Measurements from ENCODE around the gene DNAJC7. TPM values are rescaled to one million over a fixed set of nuclear protein-coding genes. Genes with fewer than 3 reads are reported as not detected.
A peak's percentile ranks its signal among the peaks of the same experiment; 100 is the strongest.

The DNAJC7 gene
- total RNA-seq, 1 donor, result 75.3 TPM

GRCh38 chr17:42041619-42042018 is 24.4 kb upstream of the DNAJC7 start:
- TF ChIP-seq CTCF (IDR thresholded peaks at IDR 0.05; ENCODE audit: extremely low read depth, low read depth, low read length), result no peak
- H3K4me3 ChIP-seq (ENCODE audit: insufficient read depth, low read length), result no peak overlapping the region
- H2AFZ ChIP-seq (ENCODE audit: low read length), result no peak overlapping the region
- H3K27me3 ChIP-seq (ENCODE audit: insufficient read depth, low read length), result no peaks in the 10 kb centered on the region
- no peak overlapping the region for H3K27ac ChIP-seq (ENCODE audit: low read depth, low read length)
- H3K36me3 ChIP-seq (ENCODE audit: insufficient read depth, low read length), result no peaks in the 10 kb centered on the region
- H4K20me1 ChIP-seq (ENCODE audit: insufficient read depth, low read length), result no peaks in the 10 kb centered on the region
- no peaks in the 10 kb centered on the region for H3K79me2 ChIP-seq (ENCODE audit: insufficient read depth, low read length)
- DNase-seq (ENCODE audit: insufficient read length, low spot score, missing footprints), result peak; percentile 78
- H3K9me3 ChIP-seq (ENCODE audit: low read depth, low read length), result no peaks in the 10 kb centered on the region
- H3K4me1 ChIP-seq (ENCODE audit: insufficient read depth, low read length), result no peaks in the 10 kb centered on the region
- no peak overlapping the region for H3K4me2 ChIP-seq (ENCODE audit: insufficient read depth, low read length)

GRCh38 chr17:42040818-42041217 is 23.6 kb upstream of the DNAJC7 start:
- DNase-seq (ENCODE audit: insufficient read length, low spot score, missing footprints), result peak; percentile 76

GRCh38 chr17:42039794-42040763 is 22.8 kb upstream of the DNAJC7 start:
- TF ChIP-seq CTCF (IDR thresholded peaks at IDR 0.05; ENCODE audit: extremely low read depth, low read depth, low read length), result no peak
- H3K4me2 ChIP-seq (ENCODE audit: insufficient read depth, low read length), result no peak overlapping the region
- no peaks in the 10 kb centered on the region for H4K20me1 ChIP-seq (ENCODE audit: insufficient read depth, low read length)
- H3K27ac ChIP-seq (ENCODE audit: low read depth, low read length), result no peak overlapping the region
- H3K9me3 ChIP-seq (ENCODE audit: low read depth, low read length), result no peaks in the 10 kb centered on the region
- H3K79me2 ChIP-seq (ENCODE audit: insufficient read depth, low read length), result no peaks in the 10 kb centered on the region
- no peaks in the 10 kb centered on the region for H3K27me3 ChIP-seq (ENCODE audit: insufficient read depth, low read length)
- peak; percentile 62 for DNase-seq (ENCODE audit: insufficient read length, low spot score, missing footprints)
- H2AFZ ChIP-seq (ENCODE audit: low read length), result no peak overlapping the region
- H3K36me3 ChIP-seq (ENCODE audit: insufficient read depth, low read length), result no peaks in the 10 kb centered on the region
- no peaks in the 10 kb centered on the region for H3K4me1 ChIP-seq (ENCODE audit: insufficient read depth, low read length)
- H3K4me3 ChIP-seq (ENCODE audit: insufficient read depth, low read length), result no peak overlapping the region

More at GRCh38 chr17:42040818-42041217, 23.6 kb upstream of the DNAJC7 start:
- TF ChIP-seq CTCF (IDR thresholded peaks at IDR 0.05; ENCODE audit: extremely low read depth, low read depth, low read length), result no peak
- no peaks in the 10 kb centered on the region for H4K20me1 ChIP-seq (ENCODE audit: insufficient read depth, low read length)
- H3K4me1 ChIP-seq (ENCODE audit: insufficient read depth, low read length), result no peaks in the 10 kb centered on the region
- H3K4me2 ChIP-seq (ENCODE audit: insufficient read depth, low read length), result no peak overlapping the region
- no peaks in the 10 kb centered on the region for H3K36me3 ChIP-seq (ENCODE audit: insufficient read depth, low read length)
- no peaks in the 10 kb centered on the region for H3K79me2 ChIP-seq (ENCODE audit: insufficient read depth, low read length)
- H3K9me3 ChIP-seq (ENCODE audit: low read depth, low read length), result no peaks in the 10 kb centered on the region
- no peak overlapping the region for H3K4me3 ChIP-seq (ENCODE audit: insufficient read depth, low read length)
- H3K27me3 ChIP-seq (ENCODE audit: insufficient read depth, low read length), result no peaks in the 10 kb centered on the region
- H3K27ac ChIP-seq (ENCODE audit: low read depth, low read length), result no peak overlapping the region
- H2AFZ ChIP-seq (ENCODE audit: low read length), result no peak overlapping the region

GRCh38 chr17:42038221-42038973 is 21.2 kb upstream of the DNAJC7 start:
- Histone ChIP-seq H3K4me1 (ENCODE audit: insufficient read depth, low read length) (no peaks in the 10 kb centered on the region), H3K27me3 (ENCODE audit: insufficient read depth, low read length) (no peaks in the 10 kb centered on the region), H2AFZ (ENCODE audit: low read length) (no peak overlapping the region), H3K27ac (ENCODE audit: low read depth, low read length) (no peak overlapping the region), H3K36me3 (ENCODE audit: insufficient read depth, low read length) (no peaks in the 10 kb centered on the region), H3K79me2 (ENCODE audit: insufficient read depth, low read length) (no peaks in the 10 kb centered on the region), H3K4me3 (ENCODE audit: insufficient read depth, low read length) (no peak overlapping the region), H3K4me2 (ENCODE audit: insufficient read depth, low read length) (no peak overlapping the region), H3K9me3 (ENCODE audit: low read depth, low read length) (no peaks in the 10 kb centered on the region), H4K20me1 (ENCODE audit: insufficient read depth, low read length) (no peaks in the 10 kb centered on the region)
- TF ChIP-seq CTCF (IDR thresholded peaks at IDR 0.05; ENCODE audit: extremely low read depth, low read depth, low read length), result no peak
- peak; percentile 78 for DNase-seq (ENCODE audit: insufficient read length, low spot score, missing footprints)

Measured in osteoblast (primary cell).